ENCODE data around the gene RHBDL3. TPM values are rescaled to one million over a fixed set of nuclear protein-coding genes. Genes with fewer than 3 reads are reported as not detected.

RHBDL3 gene
- total RNA-seq, 1 experiment from 2014 or later: 0.80 TPM

DNA sequence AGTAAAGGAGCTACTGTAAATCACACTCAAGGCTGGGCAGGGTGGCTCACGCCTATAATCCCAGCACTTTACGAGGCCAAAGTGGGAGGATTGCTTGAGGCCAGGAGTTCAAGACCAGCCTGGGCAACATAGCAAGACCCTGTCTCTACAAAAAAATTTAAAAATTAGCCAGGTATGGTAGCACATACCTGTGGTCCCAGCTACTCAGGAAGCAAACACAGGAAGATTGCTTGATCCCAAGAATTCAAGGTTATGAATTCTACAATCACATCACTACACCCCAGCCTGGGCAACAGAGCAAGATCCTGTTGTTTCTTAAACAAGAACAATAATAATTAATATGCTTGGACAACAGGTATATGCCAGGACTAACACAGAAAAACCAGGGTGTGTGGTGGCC is 13.2 kb downstream of the RHBDL3 start:
- BruUV-seq (replicated peaks): no TSS peak
- Histone ChIP-seq H3K9me3 (ENCODE audit: low read depth, low read length, poor library complexity, severe bottlenecking) (no peaks in the 10 kb centered on the region), H3K27me3 (replicated peaks; ENCODE audit: insufficient read depth, low read depth, low read length, poor library complexity) (no peaks in the 10 kb centered on the region), H3K27ac (ENCODE audit: low read depth, low read length, poor library complexity, severe bottlenecking) (no peak overlapping the region), H3K4me3 (ENCODE audit: low read depth, low read length, poor library complexity, severe bottlenecking) (no peak overlapping the region), H3K4me1 (ENCODE audit: insufficient read depth, low read length, poor library complexity, severe bottlenecking) (no peaks in the 10 kb centered on the region), H3K36me3 (ENCODE audit: insufficient read depth, low read length, poor library complexity, severe bottlenecking) (no peaks in the 10 kb centered on the region)
- ChIA-PET CTCF (no interaction called here), POLR2A (ENCODE audit: low non-redundant PET) (no interaction called here)
- intact Hi-C loops (cut with micrococcal nuclease; ENCODE audit: unreplicated experiment): no loop called here
- DNase-seq (ENCODE audit: low spot score): no peak
- no peak for TF ChIP-seq EZH2 (IDR thresholded peaks at IDR 0.05; ENCODE audit: borderline replicate concordance, low read depth, low read length, poor library complexity, severe bottlenecking)
- TF ChIP-seq, protein P1, sequence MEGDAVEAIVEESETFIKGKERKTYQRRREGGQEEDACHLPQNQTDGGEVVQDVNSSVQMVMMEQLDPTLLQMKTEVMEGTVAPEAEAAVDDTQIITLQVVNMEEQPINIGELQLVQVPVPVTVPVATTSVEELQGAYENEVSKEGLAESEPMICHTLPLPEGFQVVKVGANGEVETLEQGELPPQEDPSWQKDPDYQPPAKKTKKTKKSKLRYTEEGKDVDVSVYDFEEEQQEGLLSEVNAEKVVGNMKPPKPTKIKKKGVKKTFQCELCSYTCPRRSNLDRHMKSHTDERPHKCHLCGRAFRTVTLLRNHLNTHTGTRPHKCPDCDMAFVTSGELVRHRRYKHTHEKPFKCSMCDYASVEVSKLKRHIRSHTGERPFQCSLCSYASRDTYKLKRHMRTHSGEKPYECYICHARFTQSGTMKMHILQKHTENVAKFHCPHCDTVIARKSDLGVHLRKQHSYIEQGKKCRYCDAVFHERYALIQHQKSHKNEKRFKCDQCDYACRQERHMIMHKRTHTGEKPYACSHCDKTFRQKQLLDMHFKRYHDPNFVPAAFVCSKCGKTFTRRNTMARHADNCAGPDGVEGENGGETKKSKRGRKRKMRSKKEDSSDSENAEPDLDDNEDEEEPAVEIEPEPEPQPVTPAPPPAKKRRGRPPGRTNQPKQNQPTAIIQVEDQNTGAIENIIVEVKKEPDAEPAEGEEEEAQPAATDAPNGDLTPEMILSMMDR (conservative IDR thresholded peaks at IDR 0.05; ENCODE audit: low read depth, low read length): no peak

- CTCF ChIA-PET: no interaction called here
These were observed 14.5 kb downstream of the RHBDL3 start for GRCh38 chr17:32279891-32280716.

GRCh38 chr17:32281011-32281451 is 15.4 kb downstream of the RHBDL3 start:
- Histone ChIP-seq H3K27me3 (replicated peaks; ENCODE audit: insufficient read depth, low read depth, low read length, poor library complexity) (no peaks in the 10 kb centered on the region), H3K4me3 (ENCODE audit: low read depth, low read length, poor library complexity, severe bottlenecking) (no peak overlapping the region), H3K4me1 (ENCODE audit: insufficient read depth, low read length, poor library complexity, severe bottlenecking) (no peaks in the 10 kb centered on the region), H3K36me3 (ENCODE audit: insufficient read depth, low read length, poor library complexity, severe bottlenecking) (no peaks in the 10 kb centered on the region), H3K9me3 (ENCODE audit: low read depth, low read length, poor library complexity, severe bottlenecking) (no peaks in the 10 kb centered on the region), H3K27ac (ENCODE audit: low read depth, low read length, poor library complexity, severe bottlenecking) (no peak overlapping the region)
- intact Hi-C loops (cut with micrococcal nuclease; ENCODE audit: unreplicated experiment): no loop called here
- DNase-seq (ENCODE audit: low spot score): no peak
- no TSS peak for BruUV-seq (replicated peaks)
- ChIA-PET POLR2A (ENCODE audit: low non-redundant PET) (interaction anchor here (0.6 kb wide), 1 partner anchor 34 kb away, joined by 4 read pairs; no protein-coding TSS in a partner anchor), CTCF (no interaction called here)
- TF ChIP-seq, protein P1 (conservative IDR thresholded peaks at IDR 0.05; ENCODE audit: low read depth, low read length): no peak
- TF ChIP-seq EZH2 (IDR thresholded peaks at IDR 0.05; ENCODE audit: borderline replicate concordance, low read depth, low read length, poor library complexity, severe bottlenecking): no peak

More at GRCh38 chr17:32279891-32280716, 14.5 kb downstream of the RHBDL3 start:
- Histone ChIP-seq H3K27ac (ENCODE audit: low read depth, low read length, poor library complexity, severe bottlenecking) (no peak overlapping the region), H3K27me3 (replicated peaks; ENCODE audit: insufficient read depth, low read depth, low read length, poor library complexity) (no peaks in the 10 kb centered on the region), H3K4me3 (ENCODE audit: low read depth, low read length, poor library complexity, severe bottlenecking) (no peak overlapping the region), H3K9me3 (ENCODE audit: low read depth, low read length, poor library complexity, severe bottlenecking) (no peaks in the 10 kb centered on the region), H3K4me1 (ENCODE audit: insufficient read depth, low read length, poor library complexity, severe bottlenecking) (no peaks in the 10 kb centered on the region), H3K36me3 (ENCODE audit: insufficient read depth, low read length, poor library complexity, severe bottlenecking) (no peaks in the 10 kb centered on the region)
- DNase-seq (ENCODE audit: low spot score): no peak
- intact Hi-C loops (cut with micrococcal nuclease; ENCODE audit: unreplicated experiment): no loop called here
- BruUV-seq (replicated peaks): no TSS peak
- POLR2A ChIA-PET (ENCODE audit: low non-redundant PET): no interaction called here
- TF ChIP-seq, protein P1 (conservative IDR thresholded peaks at IDR 0.05; ENCODE audit: low read depth, low read length): no peak
- TF ChIP-seq EZH2 (IDR thresholded peaks at IDR 0.05; ENCODE audit: borderline replicate concordance, low read depth, low read length, poor library complexity, severe bottlenecking): no peak

Data from A673 (cell line).